Endothelial cell of umbilical vein (primary cell): ENCODE measurements around the gene KLHL17.

Source experiments
- POLR2A ChIP-seq: IDR thresholded peaks from 2 replicates; pipeline ENCODE4 v1.6.1; 2012; ENCODE audit warnings: low read depth, mild to moderate bottlenecking, control low read depth, low read length
- TF ChIP-seq, protein P1 (sequence below), 2 donors: IDR thresholded peaks; 1 replicate in 1 of 2; 2 replicates in 1 of 2; pipeline ENCODE4 v1.5.1; 2011; ENCODE audit warnings: low read length in 2 of 2, mild to moderate bottlenecking in 2 of 2, moderate library complexity in 2 of 2, control low read depth in 1 of 2, inconsistent platforms in 1 of 2, low read depth in 1 of 2; ENCODE audit not compliant: insufficient read depth in 1 of 2; ENCODE audit errors: extremely low read depth in 1 of 2

- TF ChIP-seq, protein P1, sequence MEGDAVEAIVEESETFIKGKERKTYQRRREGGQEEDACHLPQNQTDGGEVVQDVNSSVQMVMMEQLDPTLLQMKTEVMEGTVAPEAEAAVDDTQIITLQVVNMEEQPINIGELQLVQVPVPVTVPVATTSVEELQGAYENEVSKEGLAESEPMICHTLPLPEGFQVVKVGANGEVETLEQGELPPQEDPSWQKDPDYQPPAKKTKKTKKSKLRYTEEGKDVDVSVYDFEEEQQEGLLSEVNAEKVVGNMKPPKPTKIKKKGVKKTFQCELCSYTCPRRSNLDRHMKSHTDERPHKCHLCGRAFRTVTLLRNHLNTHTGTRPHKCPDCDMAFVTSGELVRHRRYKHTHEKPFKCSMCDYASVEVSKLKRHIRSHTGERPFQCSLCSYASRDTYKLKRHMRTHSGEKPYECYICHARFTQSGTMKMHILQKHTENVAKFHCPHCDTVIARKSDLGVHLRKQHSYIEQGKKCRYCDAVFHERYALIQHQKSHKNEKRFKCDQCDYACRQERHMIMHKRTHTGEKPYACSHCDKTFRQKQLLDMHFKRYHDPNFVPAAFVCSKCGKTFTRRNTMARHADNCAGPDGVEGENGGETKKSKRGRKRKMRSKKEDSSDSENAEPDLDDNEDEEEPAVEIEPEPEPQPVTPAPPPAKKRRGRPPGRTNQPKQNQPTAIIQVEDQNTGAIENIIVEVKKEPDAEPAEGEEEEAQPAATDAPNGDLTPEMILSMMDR (IDR thresholded peaks at IDR 0.05; ENCODE audit: extremely low read depth in 1 of 2, insufficient read depth in 1 of 2, low read depth in 1 of 2, low read length in 2 of 2), result no peak
- TF ChIP-seq POLR2A, result no peak
Measured at GRCh38 chr1:969260-969855, 9.0 kb downstream of the KLHL17 start.
